ENCODE results near the gene ZNF562.

Gene ZNF562

DNA sequence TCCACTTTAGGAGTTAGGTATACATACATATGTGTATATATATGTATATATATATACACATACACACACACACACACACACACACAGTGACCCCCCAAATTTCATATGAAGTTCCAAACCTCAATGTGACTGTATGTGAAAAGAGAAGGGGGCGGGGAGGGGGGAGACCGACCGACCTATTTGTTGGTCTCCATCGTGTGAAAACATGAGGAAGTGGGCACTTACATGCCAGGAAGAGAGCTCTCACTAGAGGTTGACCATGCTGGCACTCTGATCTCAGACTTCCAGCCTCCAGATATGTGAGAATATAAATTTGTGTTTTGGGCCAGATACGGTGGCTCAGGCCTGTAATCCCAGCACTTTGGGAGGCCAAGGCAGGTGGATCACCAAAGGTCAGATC lies 24.6 kb downstream of the ZNF562 start:
- Histone ChIP-seq H3K27ac (no peak overlapping the region), H3K4me3 (no peak overlapping the region)

DNA sequence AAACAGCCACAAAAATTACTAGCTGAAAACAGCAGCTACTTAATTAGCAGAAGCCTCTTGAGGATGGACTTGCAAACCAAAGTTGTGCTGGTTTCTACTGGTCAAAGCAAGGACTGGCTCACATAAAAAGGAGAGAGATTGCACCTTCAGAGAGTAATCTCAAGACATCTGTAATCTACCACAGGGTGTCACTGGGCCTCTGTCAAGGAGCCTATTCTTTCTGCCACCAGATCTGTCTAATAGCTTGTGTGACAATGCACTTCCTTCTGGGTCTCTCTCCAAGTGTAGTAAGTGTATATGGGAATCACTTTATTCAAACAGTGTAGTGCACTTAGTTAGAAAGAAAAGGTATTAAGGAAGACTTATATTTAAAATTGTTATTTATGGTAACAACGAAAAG lies 29.4 kb downstream of the ZNF562 start:
- no peak overlapping the region for H3K27ac ChIP-seq
- H3K4me3 ChIP-seq = no peak overlapping the region

DNA sequence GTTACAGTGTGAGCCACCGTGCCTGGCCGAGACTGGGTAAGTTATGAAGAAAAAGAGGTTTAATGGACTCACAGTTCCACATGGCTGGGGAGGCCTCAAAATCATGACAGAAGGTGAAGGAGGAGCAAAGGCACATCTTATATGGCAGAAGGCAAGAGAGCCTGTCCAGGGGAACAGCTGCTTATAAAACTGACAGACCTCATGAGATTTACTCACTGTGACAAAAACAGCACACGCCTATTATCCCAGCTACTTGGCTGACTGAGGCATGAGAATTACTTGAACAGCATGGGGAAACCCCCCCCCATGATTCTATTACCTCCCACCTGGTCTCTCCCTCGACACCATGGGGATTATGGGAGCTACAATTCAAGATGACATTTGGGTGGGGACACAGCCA lies 30.4 kb downstream of the ZNF562 start:
- H3K27ac ChIP-seq = no peak overlapping the region
- no peak overlapping the region for H3K4me3 ChIP-seq

DNA sequence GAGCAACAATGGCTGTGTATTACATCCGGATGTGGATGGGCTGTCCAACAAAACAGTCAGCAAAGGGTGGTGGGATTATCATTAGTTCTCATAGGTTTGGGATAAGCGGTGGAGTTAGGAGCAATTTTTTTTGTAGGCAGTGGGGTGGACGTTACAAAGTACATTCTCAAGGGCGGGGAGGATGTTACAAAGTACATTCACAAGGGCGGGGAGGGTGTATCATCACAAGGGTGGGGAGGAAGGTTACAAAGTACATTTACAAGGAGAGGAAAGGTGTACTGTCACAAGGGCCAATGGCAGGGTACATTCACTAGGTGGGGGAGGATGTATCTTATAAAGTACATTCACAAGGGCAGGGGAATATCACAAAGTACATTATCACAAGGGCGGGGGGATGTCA lies 33.1 kb downstream of the ZNF562 start:
- H3K4me3 ChIP-seq = no peak overlapping the region
- no peak overlapping the region for H3K27ac ChIP-seq

DNA sequence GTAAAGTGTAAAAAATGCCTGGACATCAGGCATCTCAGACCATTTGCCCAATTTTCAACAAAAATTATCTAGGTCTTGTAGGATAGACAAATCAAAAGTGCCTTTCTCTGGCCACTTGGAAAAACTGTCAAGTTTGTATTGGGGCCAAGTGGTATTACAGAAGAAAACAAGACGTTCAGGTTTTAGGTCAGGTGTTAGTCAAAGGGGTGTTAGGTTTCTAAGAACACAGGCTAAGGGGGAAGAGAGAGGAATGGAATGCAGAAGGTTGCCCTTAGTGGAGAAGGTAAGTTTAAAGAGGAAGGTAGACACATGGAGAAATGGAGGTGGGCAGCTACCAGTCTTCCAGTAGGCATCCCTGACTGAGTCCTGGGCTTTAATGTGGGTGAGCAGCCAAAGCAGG lies 33.9 kb downstream of the ZNF562 start:
- H3K27ac ChIP-seq = no peak overlapping the region

DNA sequence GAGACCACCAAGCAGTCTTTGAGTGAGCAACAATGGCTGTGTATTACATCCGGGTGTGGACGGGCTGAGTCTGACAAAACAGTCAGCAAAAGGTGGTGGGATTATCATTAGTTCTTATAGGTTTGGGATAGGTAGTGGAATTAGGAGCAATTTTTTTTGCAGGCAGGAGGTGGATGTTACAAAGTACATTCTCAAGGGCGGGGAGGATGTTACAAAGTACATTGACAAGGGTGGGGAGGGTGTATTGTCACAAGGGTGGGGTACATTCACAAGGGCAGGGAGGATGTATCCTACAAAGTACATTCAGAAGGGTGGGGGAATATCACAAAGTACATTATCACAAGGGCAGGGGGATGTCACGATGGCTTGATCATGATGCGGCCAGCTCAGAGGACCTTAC lies 38.9 kb downstream of the ZNF562 start:
- no peak overlapping the region for H3K4me3 ChIP-seq
- H3K27ac ChIP-seq = no peak overlapping the region

More for the DNA sequence above, 33.9 kb downstream of the ZNF562 start:
- no peak overlapping the region for H3K4me3 ChIP-seq

DNA sequence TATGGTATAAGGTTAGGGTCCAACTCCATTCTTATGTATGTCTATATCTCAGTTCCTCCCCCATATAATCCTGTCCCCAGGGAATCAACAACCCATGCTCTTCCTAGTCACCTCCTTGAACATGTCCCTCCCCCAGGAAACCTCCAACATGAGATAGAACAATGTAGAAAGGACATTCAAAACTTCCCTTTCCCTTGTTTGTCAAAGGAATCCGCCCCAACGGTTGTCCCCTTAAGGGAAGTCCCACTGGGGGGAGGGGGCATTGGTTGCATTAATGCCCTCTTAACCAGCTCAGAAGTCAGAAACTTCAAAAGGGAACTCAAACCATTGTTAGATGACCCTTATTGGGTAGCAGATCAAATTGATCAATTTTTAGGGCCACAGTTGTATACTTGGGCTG lies 47.0 kb downstream of the ZNF562 start:
- Histone ChIP-seq H3K4me3 (no peak overlapping the region), H3K27ac (no peak overlapping the region)

DNA sequence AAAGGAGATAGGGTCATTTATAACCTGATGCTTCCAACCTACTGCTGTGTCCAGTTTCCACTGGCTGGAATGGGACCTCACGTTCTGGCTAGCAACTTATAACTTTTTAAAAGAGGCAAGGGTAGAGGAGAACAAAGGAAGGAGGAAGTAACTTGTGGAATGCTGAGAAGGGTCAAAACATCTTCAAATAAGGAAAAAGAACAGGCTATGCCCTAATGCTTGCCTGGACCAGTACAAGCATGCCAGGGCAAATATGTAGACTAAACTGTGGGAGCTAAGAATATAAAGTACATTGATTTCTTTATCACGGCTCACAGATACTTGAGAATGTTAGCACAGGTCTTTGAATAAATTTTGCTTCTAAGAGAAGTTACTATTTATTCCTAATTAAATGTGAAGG lies 52.4 kb downstream of the ZNF562 start:
- H3K27ac ChIP-seq = peak overlapping the region in 17 of 21 experiments; percentile 15 to 99 (median 97)

DNA sequence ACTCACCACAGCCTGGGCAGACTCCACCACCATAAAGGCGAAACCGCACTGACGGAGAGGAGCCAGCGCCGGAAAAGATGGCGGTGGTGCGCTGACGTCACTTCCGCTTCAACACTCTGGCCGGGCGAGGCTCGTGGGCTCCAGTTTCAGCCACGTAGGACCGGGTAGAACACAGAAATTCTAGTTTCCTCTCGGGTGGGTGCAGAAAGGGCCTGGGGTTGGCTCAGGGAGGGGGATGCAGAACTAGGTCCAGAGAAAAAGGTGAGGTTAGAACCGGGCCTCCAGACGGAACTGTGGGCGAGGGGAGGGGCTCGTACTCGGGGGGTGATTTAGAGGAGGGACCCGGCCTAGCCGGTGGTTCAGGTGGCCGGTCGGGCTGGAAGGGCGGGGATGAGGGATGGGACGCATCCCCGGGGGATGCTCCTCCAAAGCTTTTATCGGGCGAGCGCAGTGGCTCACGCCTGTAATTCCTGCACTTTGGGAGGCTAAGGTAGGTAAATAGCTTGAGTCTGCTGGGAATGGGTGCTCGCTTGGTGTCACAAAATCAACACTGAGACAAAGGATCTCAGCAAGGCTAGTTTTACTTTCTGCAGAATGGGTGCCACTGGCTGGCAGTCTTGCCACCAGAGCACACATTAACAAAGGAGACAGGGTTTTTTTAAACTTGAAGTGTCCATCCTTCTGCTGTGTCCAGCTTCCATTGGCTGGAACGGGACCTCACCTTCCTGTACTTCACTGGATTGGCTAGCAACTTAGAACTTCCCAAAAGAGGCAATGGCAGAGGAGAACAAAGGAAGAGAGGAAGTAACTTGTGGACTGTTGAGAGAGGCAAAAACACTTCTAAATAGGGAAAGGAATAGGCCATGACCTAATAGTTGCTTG lies 53.5 kb downstream of the ZNF562 start, which contains the start of gene ZNF561:
ZNF561 (minus strand) TSS at position 77 of the 882 bp plus-strand sequence. CDS start 1,776 bp downstream, outside the sequence.
- Histone ChIP-seq H3K4me3 (peak within 1 kb of the TSS; percentile 59 to 96 (median 83)), H3K27ac (peak within 1 kb of the TSS; percentile 76 to 99 (median 96))

More for the DNA sequence above, 52.4 kb downstream of the ZNF562 start:
- H3K4me3 ChIP-seq = peak overlapping the region in 1 of 7 experiments; percentile 60

DNA sequence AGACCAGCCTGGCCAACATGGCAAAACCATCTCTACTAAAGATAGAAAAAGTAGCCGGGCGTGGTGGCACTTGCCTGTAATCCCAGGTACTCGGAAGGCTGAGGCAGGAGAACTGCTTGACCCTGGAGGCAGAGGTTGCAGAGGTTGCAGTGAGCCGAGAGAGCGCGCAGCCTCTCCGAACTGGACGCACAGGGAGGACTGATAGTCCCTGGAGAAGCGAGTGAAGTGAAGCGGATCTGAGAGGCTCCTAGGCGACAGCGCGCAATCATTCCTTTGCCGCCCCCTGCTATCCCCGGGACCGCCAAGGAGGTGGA lies 54.1 kb downstream of the ZNF562 start:
- H3K27ac ChIP-seq = peak overlapping the region; percentile 76 to 99 (median 96)

DNA sequence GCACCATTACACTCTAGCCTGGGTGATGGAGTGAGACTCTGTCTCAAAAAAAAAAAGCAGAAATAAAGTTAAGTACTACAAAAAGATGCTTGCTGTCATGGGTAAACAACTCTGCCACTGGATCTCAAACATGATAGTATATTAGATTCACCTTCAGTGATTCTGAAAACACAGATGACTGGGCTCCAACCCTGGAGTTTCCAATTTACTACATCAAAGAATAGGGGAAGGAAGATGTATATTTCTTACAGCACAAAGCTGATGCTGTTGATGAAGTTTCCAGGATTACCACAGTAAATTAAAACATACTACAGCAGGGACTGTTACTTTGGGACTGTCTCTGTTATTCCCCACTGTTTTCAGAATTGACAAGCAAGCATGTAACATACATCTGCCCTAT lies 59.1 kb downstream of the ZNF562 start:
- Histone ChIP-seq H3K4me3 (no peak overlapping the region), H3K27ac (no peak overlapping the region)

More for the DNA sequence above, 54.1 kb downstream of the ZNF562 start:
- H3K4me3 ChIP-seq = peak overlapping the region; percentile 59 to 96 (median 83)

DNA sequence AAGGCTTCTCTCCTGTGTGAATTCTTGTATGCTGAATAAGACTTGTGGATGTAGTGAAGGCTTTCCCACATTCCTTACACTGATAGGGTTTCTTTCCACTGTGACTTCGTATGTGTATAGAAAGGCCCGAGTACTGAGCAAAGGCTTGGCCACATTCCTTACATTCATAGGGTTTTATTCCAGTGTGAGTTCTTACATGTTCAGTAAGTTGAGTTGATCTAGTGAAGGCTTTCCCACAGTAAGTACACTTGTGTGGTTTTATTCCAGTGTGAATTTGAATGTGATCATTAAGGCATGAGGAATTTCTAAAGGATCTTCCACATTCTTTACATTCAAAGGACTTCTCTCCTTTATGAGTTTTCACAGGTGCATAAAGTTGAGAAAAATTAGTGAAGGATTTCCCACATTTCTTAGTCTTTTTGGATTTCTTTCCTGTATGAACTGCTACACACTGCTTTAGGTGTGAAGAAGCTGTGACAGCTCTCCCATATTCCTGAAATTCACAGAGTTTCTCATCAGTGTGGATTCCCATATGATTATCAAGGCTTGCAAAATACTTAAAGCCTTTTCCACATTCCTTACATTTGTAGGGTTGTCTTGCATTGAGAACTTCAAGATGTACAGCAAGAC lies 64.3 kb downstream of the ZNF562 start:
- no peak overlapping the region for H3K27ac ChIP-seq
- H3K4me3 ChIP-seq = no peak overlapping the region

DNA sequence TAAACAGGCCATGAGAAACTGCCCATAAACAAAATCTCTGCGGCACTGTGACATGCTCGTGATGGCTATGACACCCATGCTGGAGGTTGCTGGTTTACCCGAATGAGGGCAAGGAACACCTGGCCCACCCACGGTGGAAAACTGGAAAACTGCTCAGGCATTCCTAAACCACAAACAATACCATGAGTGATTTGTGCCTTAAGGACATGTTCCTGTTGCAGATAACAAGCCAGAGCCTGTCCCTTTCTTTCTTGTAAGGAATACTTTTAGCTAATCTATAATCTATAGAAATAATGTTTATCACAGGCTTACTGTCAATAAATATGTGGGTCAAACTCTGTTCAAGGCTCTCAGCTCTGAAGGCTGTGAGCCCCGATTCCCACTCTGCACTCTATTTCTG lies 66.0 kb downstream of the ZNF562 start:
- no peak overlapping the region for H3K27ac ChIP-seq
- no peak overlapping the region for H3K4me3 ChIP-seq

DNA sequence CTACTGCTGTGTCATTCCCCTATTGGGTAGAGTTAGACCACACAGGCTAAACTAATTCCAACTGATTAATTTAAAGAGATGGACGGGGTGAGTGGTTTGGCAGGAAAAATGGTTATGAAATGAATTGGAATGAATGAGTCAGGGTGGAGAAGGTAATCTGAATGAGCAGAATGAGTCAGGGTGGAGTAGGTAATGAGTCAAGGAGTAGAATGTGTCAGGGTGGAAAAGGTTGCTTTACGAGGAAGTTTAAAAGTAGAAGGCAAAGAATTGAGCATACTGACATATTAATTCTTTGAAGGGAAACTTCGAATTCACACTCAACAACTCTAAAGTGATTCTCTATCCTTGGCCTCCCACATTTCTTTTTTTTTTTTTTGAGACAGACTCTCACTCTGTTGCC lies 77.9 kb downstream of the ZNF562 start:
- Histone ChIP-seq H3K27ac (peak overlapping the region in 7 of 21 experiments; percentile 38 to 68 (median 46)), H3K4me3 (no peak overlapping the region)
